NCI-H510A treated with DMSO at 0.1 percent for 48 hours (cell line): ENCODE data around the gene USP32.
A peak's percentile ranks its signal among the peaks of the same experiment; 100 is the strongest.

Source experiments
- DNase-seq: peaks from one replicate; lab custom pipeline; 2025; lab: John Stamatoyannopoulos, UW

Gene USP32

GRCh38 chr17:60153606-60154390 is 238.1 kb downstream of the USP32 start:
- no peak for DNase-seq

GRCh38 chr17:60151355-60151754 is 240.6 kb downstream of the USP32 start:
- DNase-seq, result no peak

- peak; percentile 36 for DNase-seq
These were observed 242.0 kb downstream of the USP32 start, which contains the start of gene CA4 for GRCh38 chr17:60149691-60150582. CA4 (plus strand) TSS chr17:60149973; CDS start chr17:60150035, 62 bp downstream.

GRCh38 chr17:60148373-60148772 is 243.6 kb downstream of the USP32 start:
- no peak for DNase-seq

- no peak for DNase-seq
These were observed 244.2 kb downstream of the USP32 start for GRCh38 chr17:60147553-60148223.

GRCh38 chr17:60146206-60146605 is 245.7 kb downstream of the USP32 start:
- DNase-seq, result no peak

GRCh38 chr17:60145006-60145935 is 246.7 kb downstream of the USP32 start:
- no peak for DNase-seq

- peak; percentile 98 for DNase-seq
These were observed 248.9 kb downstream of the USP32 start for GRCh38 chr17:60142872-60143499.

GRCh38 chr17:60141111-60142018 is 250.6 kb downstream of the USP32 start:
- DNase-seq, result no peak

- no peak for DNase-seq
These were observed 252.3 kb downstream of the USP32 start for GRCh38 chr17:60139438-60140285.

- no peak for DNase-seq
These were observed 253.0 kb downstream of the USP32 start for GRCh38 chr17:60138769-60139437.

GRCh38 chr17:60137731-60138130 is 254.2 kb downstream of the USP32 start:
- no peak for DNase-seq

- DNase-seq, result no peak
These were observed 255.8 kb downstream of the USP32 start for GRCh38 chr17:60135951-60136666.

- DNase-seq, result peak; percentile 97
These were observed 256.6 kb downstream of the USP32 start for GRCh38 chr17:60135151-60135950.

- no peak for DNase-seq
These were observed 257.4 kb downstream of the USP32 start for GRCh38 chr17:60134396-60135150.

- DNase-seq, result no peak
These were observed 261.5 kb downstream of the USP32 start for GRCh38 chr17:60130466-60130865.
